Tibial nerve (tissue), 4 donors: ENCODE measurements around the gene IQGAP2. TPM values are rescaled to one million over a fixed set of nuclear protein-coding genes. Genes with fewer than 3 reads are reported as not detected.

Experiments used
- DNase-seq, 2 donors: peaks; one replicate each; pipeline ENCODE4 v3.0.0-alpha.2; 2019; ENCODE audit warnings: low spot score in 2 of 2
- H3K27ac ChIP-seq, 4 donors: fragments of 200-600 bp; sonication (generic) in 3 of 4; one replicate each; pipeline ENCODE4 v1.5.1; 2017 to 2019; ENCODE audit warnings: mild to moderate bottlenecking in 1 of 4
- H3K27me3 ChIP-seq, 2 donors: fragments of 200-600 bp; sonication (generic) in 1 of 2; one replicate each; pipeline versions ENCODE4 v1.5.1 to v1.6.0; 2017 to 2019
- H3K36me3 ChIP-seq, 3 donors: fragments of 200-600 bp; sonication (generic); one replicate each; pipeline ENCODE4 v1.5.1; 2018 to 2019
- H3K4me1 ChIP-seq, 4 donors: fragments of 200-600 bp; sonication (generic) in 3 of 4; one replicate each; pipeline ENCODE4 v1.5.1; 2017 to 2019
- H3K4me3 ChIP-seq, 4 donors: fragments of 200-600 bp; sonication (generic) in 3 of 4; one replicate each; pipeline ENCODE4 v1.5.1; 2017 to 2019; ENCODE audit warnings: mild to moderate bottlenecking in 1 of 4, moderate library complexity in 1 of 4
- H3K9me3 ChIP-seq, 4 donors: fragments of 200-600 bp; sonication (generic) in 3 of 4; one replicate each; pipeline ENCODE4 v1.5.1; 2017 to 2019
- CTCF ChIP-seq, 5 experiments: fragments of 200-600 bp in 3 of 5; fragments of 450-650 bp in 2 of 5; sonication (generic) in 3 of 5; IDR thresholded peaks; one replicate each; pipeline ENCODE4 v1.5.1; 2016 to 2019; ENCODE audit warnings: antibody characterized with exemption in 5 of 5, mild to moderate bottlenecking in 3 of 5, moderate library complexity in 2 of 5
- EP300 ChIP-seq, 2 donors: sonication (generic); formaldehyde crosslinking; IDR thresholded peaks; one replicate each; pipeline ENCODE4 v1.6.1; 2017; ENCODE audit warnings: antibody characterized with exemption in 2 of 2, mild to moderate bottlenecking in 1 of 2
- POLR2A ChIP-seq, 2 donors: fragments of 450-650 bp; IDR thresholded peaks; one replicate each; pipeline ENCODE4 v1.6.1; 2017; ENCODE audit warnings: antibody characterized with exemption in 2 of 2, mild to moderate bottlenecking in 2 of 2, moderate library complexity in 2 of 2
- WGBS, 2 donors: methylation state at CpG; one replicate each; pipeline ENCODE4 v1.1.5; 2018; 5-methylcytosine and 5-hydroxymethylcytosine counted together
- total RNA-seq, 4 donors: library from RNA; depleted of rRNA; stranded (reverse); fragments of >200 nt; gene quantifications; one replicate each; pipeline ENCODE4 v1.1.0, GENCODE V29; 2016

Gene IQGAP2
- total RNA-seq, 4 donors from 2014 or later: 42.8 to 58.2 (median 52.3) TPM

- DNase-seq: no peak
- no peak overlapping the region for H3K27ac ChIP-seq
- WGBS, 2 donors: 69 to 76% methylated on average over 4 of the region's 4 CpGs
- no peaks in the 10 kb centered on the region for H3K36me3 ChIP-seq
- no peak overlapping the region for H3K4me3 ChIP-seq
- peaks cover 0 to 23% (median 5%) of the 10 kb centered on the region in 4 donors for H3K4me1 ChIP-seq
- H3K9me3 ChIP-seq: no peaks in the 10 kb centered on the region
- H3K27me3 ChIP-seq: no peaks in the 10 kb centered on the region
- TF ChIP-seq CTCF (IDR thresholded peaks at IDR 0.05) (no peak), EP300 (IDR thresholded peaks at IDR 0.05) (no peak), POLR2A (IDR thresholded peaks at IDR 0.05) (no peak)
Measured at GRCh38 chr5:76455531-76456133, 52.5 kb downstream of the IQGAP2 start.

DNA sequence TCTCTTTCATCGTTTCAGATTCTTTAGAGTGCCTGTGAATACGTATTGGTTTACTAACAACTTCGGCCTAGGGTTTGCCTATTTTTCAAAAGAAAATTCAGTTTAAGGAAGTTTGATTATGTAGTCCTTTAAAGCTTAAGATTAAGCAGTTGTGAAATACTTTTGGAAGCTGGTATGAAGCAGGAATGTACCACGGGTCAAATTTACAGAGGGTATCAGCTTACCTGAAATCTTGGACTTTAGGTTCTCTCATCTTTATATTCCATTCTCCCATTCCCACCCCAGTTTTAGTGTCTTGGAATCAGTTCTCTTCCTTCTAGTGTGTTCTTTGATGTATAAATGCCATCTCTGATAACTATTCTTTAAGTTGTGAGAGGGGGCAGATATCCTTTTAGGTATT, 53.2 kb downstream of the IQGAP2 start:
- TF ChIP-seq EP300 (IDR thresholded peaks at IDR 0.05): no peak
- TF ChIP-seq CTCF (IDR thresholded peaks at IDR 0.05): no peak
- no peak for TF ChIP-seq POLR2A (IDR thresholded peaks at IDR 0.05)
- no peak for DNase-seq
- Histone ChIP-seq H3K4me1 (peaks cover 0 to 17% (median 2%) of the 10 kb centered on the region in 4 donors), H3K9me3 (no peaks in the 10 kb centered on the region), H3K27ac (no peak overlapping the region), H3K36me3 (no peaks in the 10 kb centered on the region), H3K4me3 (no peak overlapping the region), H3K27me3 (no peaks in the 10 kb centered on the region)
- WGBS, 2 donors: 88 to 91% methylated on average over 4 of the region's 4 CpGs

DNA sequence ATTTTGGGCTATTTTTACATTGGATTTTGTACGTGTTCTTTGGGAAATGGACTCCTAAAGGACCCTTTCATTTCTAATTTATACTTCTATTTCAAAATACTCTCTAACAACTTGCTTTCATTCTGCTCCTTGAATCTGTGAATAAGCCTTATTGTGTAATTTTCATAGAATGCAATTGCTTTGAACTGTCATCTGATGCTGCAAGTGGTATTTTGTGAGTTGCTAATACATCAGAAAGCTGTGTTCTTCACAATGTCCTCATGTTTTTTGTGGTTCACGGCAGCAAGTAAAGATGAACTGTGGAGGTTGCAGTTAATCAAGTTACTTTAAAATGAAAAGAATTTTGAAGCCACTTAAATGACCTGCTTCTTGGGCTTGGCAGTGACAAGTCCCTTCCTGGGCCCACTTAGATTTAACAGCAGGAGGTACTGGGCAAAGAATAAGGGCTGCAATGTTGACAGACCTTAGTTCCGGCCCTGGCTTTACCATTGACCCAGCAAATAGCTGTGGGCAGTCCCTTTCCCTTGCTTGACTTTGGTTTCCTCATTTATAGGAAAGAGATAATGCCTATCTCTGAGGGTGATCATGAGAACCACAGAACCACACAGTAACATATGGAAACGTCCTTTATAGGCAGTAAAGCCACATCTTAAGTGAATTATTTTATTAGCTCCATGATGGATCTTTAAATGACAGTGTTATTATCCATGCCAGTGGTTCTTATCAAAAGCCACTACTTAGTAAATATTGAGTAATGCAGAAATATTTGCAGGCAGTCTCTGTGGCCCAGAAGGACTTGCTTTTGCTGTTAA, 54.8 kb downstream of the IQGAP2 start:
- DNase-seq: no peak
- Histone ChIP-seq H3K4me1 (peaks cover 0 to 16% (median 2%) of the 10 kb centered on the region in 4 donors), H3K36me3 (no peaks in the 10 kb centered on the region), H3K27ac (peak overlapping the region in 2 of 4 donors; percentile 20 to 81), H3K27me3 (no peaks in the 10 kb centered on the region), H3K9me3 (no peaks in the 10 kb centered on the region), H3K4me3 (no peak overlapping the region)
- TF ChIP-seq POLR2A (IDR thresholded peaks at IDR 0.05) (no peak), EP300 (IDR thresholded peaks at IDR 0.05) (no peak), CTCF (IDR thresholded peaks at IDR 0.05) (no peak)
- 41 to 46% methylated on average over 4 of the region's 4 CpGs for WGBS, 2 donors

DNA sequence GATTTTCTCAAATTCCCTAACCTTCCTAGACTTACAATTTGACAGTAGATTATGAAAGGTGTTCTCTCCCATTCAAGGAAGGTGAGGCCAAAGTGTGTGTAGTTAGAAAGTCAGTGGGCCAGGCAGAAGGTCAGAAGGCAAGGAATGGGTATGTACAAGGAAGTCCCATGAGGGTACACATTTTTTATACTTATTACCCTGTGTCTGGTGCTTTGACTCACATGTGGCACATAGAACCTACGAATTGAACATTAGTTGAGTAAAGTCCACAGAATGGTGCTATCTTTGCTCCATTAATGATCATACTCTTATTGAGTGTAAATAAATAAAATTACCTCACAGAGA, 55.4 kb downstream of the IQGAP2 start:
- DNase-seq: no peak
- Histone ChIP-seq H3K4me3 (no peak overlapping the region), H3K27me3 (no peaks in the 10 kb centered on the region), H3K27ac (peak overlapping the region in 1 of 4 donors; percentile 17), H3K36me3 (no peaks in the 10 kb centered on the region), H3K4me1 (peaks cover 0 to 16% (median 2%) of the 10 kb centered on the region in 4 donors), H3K9me3 (no peaks in the 10 kb centered on the region)
- 82 to 86% methylated on average over 1 of the region's 1 CpG for WGBS, 2 donors
- TF ChIP-seq EP300 (IDR thresholded peaks at IDR 0.05) (no peak), CTCF (IDR thresholded peaks at IDR 0.05) (no peak), POLR2A (IDR thresholded peaks at IDR 0.05) (no peak)

- Histone ChIP-seq H3K27me3 (no peaks in the 10 kb centered on the region), H3K4me1 (peaks cover 0 to 16% (median 2%) of the 10 kb centered on the region in 4 donors), H3K9me3 (no peaks in the 10 kb centered on the region), H3K36me3 (no peaks in the 10 kb centered on the region), H3K4me3 (no peak overlapping the region), H3K27ac (no peak overlapping the region)
- DNase-seq: no peak
- 89 to 90% methylated on average over 3 of the region's 3 CpGs for WGBS, 2 donors
- no peak for TF ChIP-seq POLR2A (IDR thresholded peaks at IDR 0.05)
- TF ChIP-seq CTCF (IDR thresholded peaks at IDR 0.05): no peak
- no peak for TF ChIP-seq EP300 (IDR thresholded peaks at IDR 0.05)
Measured at GRCh38 chr5:76460104-76460503, 57.0 kb downstream of the IQGAP2 start.
